GM12874 (cell line): ENCODE data around the gene KLF8.

Experiments
- TF ChIP-seq, protein P1 (sequence below): IDR thresholded peaks from 2 replicates; pipeline ENCODE4 v1.5.1; 2011; ENCODE audit warnings: low read depth, mild to moderate bottlenecking, control low read depth, low read length, moderate library complexity; ENCODE audit not compliant: insufficient read depth

The KLF8 gene

DNA sequence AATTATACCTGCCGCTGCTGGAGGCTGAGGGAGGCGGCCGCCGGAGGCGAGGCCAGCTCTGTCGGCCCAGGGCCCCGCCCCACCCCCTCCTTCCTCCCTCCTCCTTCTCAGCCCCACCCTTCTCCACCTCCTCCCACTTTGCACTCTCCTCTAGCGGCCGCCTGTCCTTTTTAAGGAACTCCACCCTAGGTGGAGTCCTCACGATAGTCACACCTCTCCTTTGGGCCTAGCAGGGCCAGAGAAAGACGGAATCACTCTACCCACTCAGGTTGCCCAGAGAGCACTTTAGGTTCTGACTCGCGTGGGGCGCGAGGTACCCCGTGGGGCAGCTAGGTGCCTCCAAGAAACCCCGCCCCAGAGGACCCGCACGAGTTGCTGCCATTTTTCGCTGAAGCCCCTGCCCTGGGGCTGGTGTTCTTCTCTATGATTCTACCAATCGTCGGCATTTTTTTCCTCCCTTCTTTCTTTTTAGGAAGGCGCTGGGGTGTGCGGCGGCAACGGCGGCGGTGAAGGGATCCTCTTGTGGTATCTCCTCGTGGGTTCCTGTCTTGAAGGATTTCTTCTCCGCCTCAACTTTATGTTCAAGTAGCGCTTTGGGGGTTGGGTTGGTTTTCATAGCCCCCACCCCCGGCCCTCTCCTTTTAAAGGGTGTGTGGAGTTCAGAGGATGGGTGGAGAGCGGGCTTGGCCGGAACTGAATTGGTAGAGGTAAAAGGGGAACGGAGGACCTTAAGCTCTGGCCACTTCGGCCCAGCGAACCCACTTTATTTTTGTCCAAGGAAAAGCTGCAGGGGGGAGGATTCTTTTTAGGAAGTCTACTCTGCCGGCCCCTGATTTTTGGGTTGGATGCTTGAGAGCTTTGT is at the start of gene KLF8:
Gene KLF8, plus strand, starts transcription at position 136 of the 862 bp plus-strand sequence. CDS start 979 bp downstream, outside the sequence.
- TF ChIP-seq, protein P1, sequence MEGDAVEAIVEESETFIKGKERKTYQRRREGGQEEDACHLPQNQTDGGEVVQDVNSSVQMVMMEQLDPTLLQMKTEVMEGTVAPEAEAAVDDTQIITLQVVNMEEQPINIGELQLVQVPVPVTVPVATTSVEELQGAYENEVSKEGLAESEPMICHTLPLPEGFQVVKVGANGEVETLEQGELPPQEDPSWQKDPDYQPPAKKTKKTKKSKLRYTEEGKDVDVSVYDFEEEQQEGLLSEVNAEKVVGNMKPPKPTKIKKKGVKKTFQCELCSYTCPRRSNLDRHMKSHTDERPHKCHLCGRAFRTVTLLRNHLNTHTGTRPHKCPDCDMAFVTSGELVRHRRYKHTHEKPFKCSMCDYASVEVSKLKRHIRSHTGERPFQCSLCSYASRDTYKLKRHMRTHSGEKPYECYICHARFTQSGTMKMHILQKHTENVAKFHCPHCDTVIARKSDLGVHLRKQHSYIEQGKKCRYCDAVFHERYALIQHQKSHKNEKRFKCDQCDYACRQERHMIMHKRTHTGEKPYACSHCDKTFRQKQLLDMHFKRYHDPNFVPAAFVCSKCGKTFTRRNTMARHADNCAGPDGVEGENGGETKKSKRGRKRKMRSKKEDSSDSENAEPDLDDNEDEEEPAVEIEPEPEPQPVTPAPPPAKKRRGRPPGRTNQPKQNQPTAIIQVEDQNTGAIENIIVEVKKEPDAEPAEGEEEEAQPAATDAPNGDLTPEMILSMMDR: no peak

GRCh38 chrX:56211701-56212100 is 20.5 kb upstream of the KLF8 start:
- TF ChIP-seq, protein P1: no peak

DNA sequence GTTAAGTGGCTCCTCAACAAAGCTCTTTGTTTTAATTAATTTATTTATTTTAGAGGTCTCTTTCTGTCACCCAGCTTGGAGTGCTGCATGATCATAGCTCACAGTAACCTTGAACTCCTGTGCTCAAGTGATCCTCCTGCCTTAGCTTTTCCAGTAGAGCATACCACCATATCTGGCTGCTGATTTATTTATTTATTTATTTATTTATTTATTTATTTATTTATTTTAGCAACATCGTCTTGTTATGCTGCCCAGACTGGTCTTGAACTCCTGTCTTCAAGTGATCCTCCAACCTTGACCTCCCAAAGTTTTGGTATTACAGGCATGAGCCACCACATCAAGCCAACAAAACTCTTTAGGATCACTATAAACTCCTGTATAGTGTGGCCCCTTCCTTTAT is 15.8 kb upstream of the KLF8 start:
- TF ChIP-seq, protein P1: no peak

- TF ChIP-seq, protein P1: no peak
These were observed 12.5 kb upstream of the KLF8 start for GRCh38 chrX:56219700-56220099.

- TF ChIP-seq, protein P1: no peak
These were observed 11.1 kb upstream of the KLF8 start for GRCh38 chrX:56221101-56221500.

DNA sequence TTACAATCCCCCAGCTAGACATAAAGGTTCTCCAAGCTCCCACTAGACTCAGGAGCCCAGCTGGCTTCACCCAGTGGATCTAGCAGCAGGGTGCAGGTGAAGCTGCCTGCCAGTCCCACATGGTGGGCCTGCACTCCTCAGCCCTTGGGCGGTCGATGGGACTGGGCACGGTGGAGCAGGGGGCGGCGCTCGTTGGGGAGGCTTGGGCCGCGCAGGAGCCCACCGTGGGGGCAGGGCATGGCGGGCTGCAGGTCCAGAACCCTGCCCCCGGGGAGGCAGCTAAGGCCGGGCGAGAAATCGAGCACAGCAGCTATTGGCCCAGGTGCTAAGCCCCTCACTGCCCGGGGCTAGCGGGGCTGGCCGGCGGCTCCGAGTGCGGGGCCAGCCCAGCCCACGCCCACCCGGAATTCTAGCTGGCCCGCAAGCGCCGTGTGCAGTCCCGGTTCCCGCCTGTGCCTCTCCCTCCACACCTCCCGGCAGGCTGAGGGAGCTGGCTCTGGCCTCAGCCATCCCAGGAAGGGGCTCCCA is 9.6 kb upstream of the KLF8 start:
- TF ChIP-seq, protein P1: no peak

DNA sequence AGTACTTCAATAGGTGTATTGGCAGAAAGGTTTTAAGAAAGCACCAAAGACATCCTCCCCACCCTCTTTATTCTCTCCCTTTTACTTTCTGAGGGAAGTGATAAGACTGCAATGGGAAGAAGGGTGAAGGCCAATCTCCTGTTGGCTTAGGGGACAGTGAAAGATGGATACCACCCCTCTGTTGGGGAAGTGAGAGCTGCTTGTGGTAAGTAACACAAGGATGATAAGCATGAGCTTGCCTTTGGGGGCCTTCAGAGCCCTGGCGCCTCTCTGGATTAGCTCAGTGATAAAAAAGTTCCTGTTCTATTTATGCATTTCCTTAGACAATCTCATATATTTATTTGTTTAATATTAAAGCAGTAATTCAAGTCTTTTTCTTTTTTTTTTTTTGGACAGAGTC is 5.2 kb upstream of the KLF8 start:
- TF ChIP-seq, protein P1: no peak
